ENCODE measurements around the gene PARVB. TPM values are rescaled to one million over a fixed set of nuclear protein-coding genes. Genes with fewer than 3 reads are reported as not detected.

PARVB gene
- total RNA-seq, 1 donor from 2014 or later, result 49.3 TPM

GRCh38 chr22:44181033-44181911 lies 157.2 kb downstream of the PARVB start:
- DNase-seq (peak; percentile 76), ATAC-seq (peak; percentile 62)
- Histone ChIP-seq H3K27me3 (peaks cover 8% of the 10 kb centered on the region), H3K4me3 (peak overlapping the region; percentile 48), H3K4me1 (peaks cover 6% of the 10 kb centered on the region), H3K36me3 (no peaks in the 10 kb centered on the region), H3K9me3 (no peaks in the 10 kb centered on the region), H3K27ac (peak overlapping the region; percentile 84)
- TF ChIP-seq CTCF (IDR thresholded peaks at IDR 0.05), result no peak
- intact Hi-C loops (cut with DNase I), result no loop called here

GRCh38 chr22:44181912-44182587 lies 157.9 kb downstream of the PARVB start:
- Histone ChIP-seq H3K4me1 (peaks cover 6% of the 10 kb centered on the region), H3K9me3 (no peaks in the 10 kb centered on the region), H3K27me3 (peaks cover 8% of the 10 kb centered on the region), H3K36me3 (no peaks in the 10 kb centered on the region), H3K4me3 (peak overlapping the region; percentile 48), H3K27ac (peak overlapping the region; percentile 84)
- no peak for TF ChIP-seq CTCF (IDR thresholded peaks at IDR 0.05)
- intact Hi-C loops (cut with DNase I), result no loop called here
- ATAC-seq (peak; percentile 20), DNase-seq (peak; percentile 67)

- peaks cover 6% of the 10 kb centered on the region for H3K4me1 ChIP-seq
- intact Hi-C loops (cut with DNase I), result no loop called here
- DNase-seq, result peak; percentile 85
- no peaks in the 10 kb centered on the region for H3K36me3 ChIP-seq
- H3K27me3 ChIP-seq, result peaks cover 8% of the 10 kb centered on the region
- peak; percentile 90 for ATAC-seq
- H3K9me3 ChIP-seq, result no peaks in the 10 kb centered on the region
- peak overlapping the region; percentile 84 for H3K27ac ChIP-seq
- peak overlapping the region; percentile 48 for H3K4me3 ChIP-seq
- TF ChIP-seq CTCF (IDR thresholded peaks at IDR 0.05), result no peak
Measured at GRCh38 chr22:44182588-44183286, 158.6 kb downstream of the PARVB start.

DNA sequence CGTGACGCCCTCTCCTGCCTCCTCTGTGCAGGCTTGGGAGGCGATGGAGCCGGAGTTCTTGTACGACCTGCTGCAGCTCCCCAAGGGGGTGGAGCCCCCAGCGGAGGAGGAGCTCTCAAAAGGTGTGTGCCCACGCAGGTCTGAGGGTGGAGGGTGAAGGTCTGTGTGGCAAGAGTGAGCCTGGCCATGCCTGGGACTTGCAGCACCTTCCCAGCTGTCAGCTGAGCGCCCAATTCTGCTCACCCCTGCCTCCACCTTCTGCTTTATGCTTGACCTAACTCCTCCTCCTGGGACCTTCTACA lies 159.1 kb downstream of the PARVB start:
- H3K36me3 ChIP-seq, result no peaks in the 10 kb centered on the region
- no peak for ATAC-seq
- peaks cover 8% of the 10 kb centered on the region for H3K27me3 ChIP-seq
- H3K4me1 ChIP-seq, result peaks cover 6% of the 10 kb centered on the region
- peak; percentile 62 for DNase-seq
- H3K4me3 ChIP-seq, result no peak overlapping the region
- H3K9me3 ChIP-seq, result no peaks in the 10 kb centered on the region
- intact Hi-C loops (cut with DNase I), result no loop called here
- no peak for TF ChIP-seq CTCF (IDR thresholded peaks at IDR 0.05)
- peak overlapping the region; percentile 84 for H3K27ac ChIP-seq

DNA sequence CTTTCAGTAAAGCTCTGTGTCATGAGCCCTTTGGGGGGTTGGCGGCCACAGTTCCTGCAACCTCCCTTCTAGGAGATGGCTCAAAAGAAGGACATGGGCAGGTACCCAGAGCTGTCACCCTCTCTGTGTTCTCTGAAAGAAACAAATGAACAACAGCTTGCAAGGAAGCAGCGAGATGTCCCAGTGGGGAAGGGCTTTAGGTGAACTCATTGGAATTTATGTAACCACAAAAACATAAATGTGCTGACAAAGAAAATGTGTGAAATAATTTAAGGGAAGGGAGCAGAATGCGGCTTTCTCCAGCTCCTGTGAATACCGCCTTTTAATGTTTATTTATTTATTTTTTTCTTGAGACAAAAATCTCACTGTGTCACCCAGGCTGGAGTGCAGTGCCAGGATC lies 159.9 kb downstream of the PARVB start:
- Histone ChIP-seq H3K4me1 (peaks cover 6% of the 10 kb centered on the region), H3K36me3 (no peaks in the 10 kb centered on the region), H3K9me3 (no peaks in the 10 kb centered on the region), H3K27ac (no peak overlapping the region), H3K4me3 (no peak overlapping the region), H3K27me3 (peaks cover 8% of the 10 kb centered on the region)
- intact Hi-C loops (cut with DNase I), result no loop called here
- ATAC-seq (no peak), DNase-seq (no peak)
- TF ChIP-seq CTCF (IDR thresholded peaks at IDR 0.05), result no peak

All from upper lobe of right lung (tissue), 1 donor.